Esophagus muscularis mucosa (tissue), 4 donors: ENCODE data around the gene PLET1. TPM values are rescaled to one million over a fixed set of nuclear protein-coding genes. Genes with fewer than 3 reads are reported as not detected.

Experiments
- DNase-seq: peaks from one replicate; pipeline ENCODE4 v3.0.0-alpha.2; 2017; ENCODE audit errors: extremely low spot score
- H3K27ac ChIP-seq, 4 donors: fragments of 200-600 bp; sonication (generic); replicated peaks in 1 of 4; 1 replicate in 3 of 4; 2 replicates in 1 of 4; pipeline ENCODE4 v1.5.1; 2016 to 2019; ENCODE audit warnings: mild to moderate bottlenecking in 1 of 4
- H3K27me3 ChIP-seq, 4 donors: fragments of 200-600 bp; sonication (generic); one replicate each; pipeline versions ENCODE4 v1.5.1 to v1.6.0; 2016 to 2019
- H3K36me3 ChIP-seq, 4 donors: fragments of 200-600 bp; sonication (generic); one replicate each; pipeline ENCODE4 v1.5.1; 2016 to 2019
- H3K4me1 ChIP-seq, 4 donors: fragments of 200-600 bp; sonication (generic); one replicate each; pipeline ENCODE4 v1.5.1; 2016 to 2019
- H3K4me3 ChIP-seq, 4 donors: fragments of 200-600 bp; sonication (generic); 1 replicate in 2 of 4; 2 replicates in 2 of 4; pipeline ENCODE4 v1.5.1; 2016 to 2019; ENCODE audit warnings: mild to moderate bottlenecking in 4 of 4, moderate library complexity in 1 of 4
- H3K9me3 ChIP-seq, 4 donors: fragments of 200-600 bp; sonication (generic); 1 replicate in 3 of 4; 2 replicates in 1 of 4; pipeline ENCODE4 v1.5.1; 2016 to 2019
- EP300 ChIP-seq: sonication (generic); formaldehyde crosslinking; IDR thresholded peaks from one replicate; pipeline ENCODE4 v1.6.1; 2017; ENCODE audit warnings: antibody characterized with exemption
- POLR2A ChIP-seq: fragments of 450-650 bp; IDR thresholded peaks from one replicate; pipeline ENCODE4 v1.6.1; 2017; ENCODE audit warnings: antibody characterized with exemption, moderate library complexity, mild to moderate bottlenecking, low read depth
- POLR2AphosphoS5 ChIP-seq, 2 donors: sonication (generic); formaldehyde crosslinking; IDR thresholded peaks; one replicate each; pipeline ENCODE4 v1.6.1; 2017; ENCODE audit warnings: antibody characterized with exemption in 2 of 2
- WGBS: methylation state at CpG from one replicate; pipeline ENCODE4 v1.1.5; 2018; 5-methylcytosine and 5-hydroxymethylcytosine counted together
- intact Hi-C: fragments of 100-400 bp; cut with DNase I; formaldehyde crosslinking; loops from one replicate; pipeline ENCODE4 v1.15.1; 2023
- total RNA-seq, 4 donors: library from RNA; depleted of rRNA; stranded (reverse); fragments of >200 nt; gene quantifications; one replicate each; pipeline versions ENCODE4 v1.1.0 to v1.2.1, GENCODE V29; 2016
- TF ChIP-seq, protein P1 (sequence below), 3 experiments: fragments of 200-600 bp in 2 of 3; fragments of 450-650 bp in 1 of 3; sonication (generic) in 2 of 3; IDR thresholded peaks; one replicate each; pipeline ENCODE4 v1.5.1; 2017 to 2019; ENCODE audit warnings: antibody characterized with exemption in 3 of 3, mild to moderate bottlenecking in 2 of 3, moderate library complexity in 1 of 3

PLET1 gene
- total RNA-seq, 4 donors from 2014 or later: not detected

DNA sequence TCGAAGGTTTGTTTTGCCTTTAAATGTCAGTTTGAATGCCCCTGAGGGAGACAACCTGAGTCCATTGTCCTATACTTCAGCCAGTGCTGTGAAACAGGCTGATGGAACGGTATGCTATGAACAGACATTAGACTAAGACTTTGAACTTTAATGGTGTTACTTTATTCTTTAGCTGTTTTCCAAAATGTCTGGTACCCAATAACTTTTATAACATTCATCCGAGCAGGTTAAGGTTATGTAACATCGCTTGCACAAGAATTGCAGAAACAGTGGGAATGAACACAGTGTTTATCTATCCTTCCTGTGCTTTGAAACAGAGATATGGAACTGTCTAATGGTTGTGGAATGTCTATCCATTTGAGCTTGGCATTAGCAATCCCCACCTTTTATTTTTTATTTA is 46.9 kb downstream of the PLET1 start:
- H3K4me3 ChIP-seq: no peak overlapping the region
- intact Hi-C loops: loop anchor here (10.0 kb wide), 1 partner anchor 1081 kb away; no protein-coding TSS in a partner anchor
- no peak overlapping the region for H3K27ac ChIP-seq
- H3K36me3 ChIP-seq: peaks cover 0 to 25% (median 4%) of the 10 kb centered on the region in 4 donors
- TF ChIP-seq POLR2A: no peak
- TF ChIP-seq POLR2AphosphoS5 (IDR thresholded peaks at IDR 0.05): no peak
- TF ChIP-seq, protein P1, sequence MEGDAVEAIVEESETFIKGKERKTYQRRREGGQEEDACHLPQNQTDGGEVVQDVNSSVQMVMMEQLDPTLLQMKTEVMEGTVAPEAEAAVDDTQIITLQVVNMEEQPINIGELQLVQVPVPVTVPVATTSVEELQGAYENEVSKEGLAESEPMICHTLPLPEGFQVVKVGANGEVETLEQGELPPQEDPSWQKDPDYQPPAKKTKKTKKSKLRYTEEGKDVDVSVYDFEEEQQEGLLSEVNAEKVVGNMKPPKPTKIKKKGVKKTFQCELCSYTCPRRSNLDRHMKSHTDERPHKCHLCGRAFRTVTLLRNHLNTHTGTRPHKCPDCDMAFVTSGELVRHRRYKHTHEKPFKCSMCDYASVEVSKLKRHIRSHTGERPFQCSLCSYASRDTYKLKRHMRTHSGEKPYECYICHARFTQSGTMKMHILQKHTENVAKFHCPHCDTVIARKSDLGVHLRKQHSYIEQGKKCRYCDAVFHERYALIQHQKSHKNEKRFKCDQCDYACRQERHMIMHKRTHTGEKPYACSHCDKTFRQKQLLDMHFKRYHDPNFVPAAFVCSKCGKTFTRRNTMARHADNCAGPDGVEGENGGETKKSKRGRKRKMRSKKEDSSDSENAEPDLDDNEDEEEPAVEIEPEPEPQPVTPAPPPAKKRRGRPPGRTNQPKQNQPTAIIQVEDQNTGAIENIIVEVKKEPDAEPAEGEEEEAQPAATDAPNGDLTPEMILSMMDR (IDR thresholded peaks at IDR 0.05): no peak
- TF ChIP-seq EP300: no peak
- DNase-seq: no peak
- H3K4me1 ChIP-seq: no peaks in the 10 kb centered on the region
- H3K27me3 ChIP-seq: no peaks in the 10 kb centered on the region
- WGBS: 90% methylated on average over 4 of the region's 4 CpGs
- no peaks in the 10 kb centered on the region for H3K9me3 ChIP-seq

GRCh38 chr11:112212710-112213109 is 48.0 kb downstream of the PLET1 start:
- Histone ChIP-seq H3K36me3 (peaks cover 0 to 17% (median under 1%) of the 10 kb centered on the region in 4 donors), H3K4me3 (no peak overlapping the region), H3K9me3 (no peaks in the 10 kb centered on the region), H3K4me1 (no peaks in the 10 kb centered on the region), H3K27me3 (no peaks in the 10 kb centered on the region), H3K27ac (no peak overlapping the region)
- DNase-seq: no peak
- intact Hi-C loops: loop anchor here (10.0 kb wide), 1 partner anchor 1082 kb away; no protein-coding TSS in a partner anchor
- TF ChIP-seq, protein P1 (IDR thresholded peaks at IDR 0.05): no peak
- TF ChIP-seq POLR2AphosphoS5 (IDR thresholded peaks at IDR 0.05) (no peak), EP300 (no peak), POLR2A (no peak)

DNA sequence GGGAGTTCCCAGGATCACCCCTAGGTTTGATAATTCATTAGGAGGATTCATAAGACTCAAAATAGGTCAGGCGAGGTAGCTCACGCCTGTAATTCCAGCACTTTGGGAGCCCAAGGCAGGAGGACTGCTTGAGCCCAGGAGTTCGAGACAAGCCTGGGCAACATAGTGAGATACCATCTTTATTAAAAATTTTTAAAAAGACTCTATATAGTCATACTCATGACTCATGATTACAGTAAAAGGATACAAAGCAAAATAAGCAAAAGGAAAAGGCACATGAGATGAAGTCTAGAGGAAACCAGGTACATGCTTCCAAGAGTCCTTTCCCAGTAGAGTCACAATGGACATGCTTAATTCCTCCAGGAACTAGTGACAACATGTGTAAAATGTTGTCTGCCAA is 48.4 kb downstream of the PLET1 start:
- Histone ChIP-seq H3K4me1 (no peaks in the 10 kb centered on the region), H3K27me3 (no peaks in the 10 kb centered on the region), H3K9me3 (no peaks in the 10 kb centered on the region), H3K36me3 (peaks cover 0 to 13% (median 0%) of the 10 kb centered on the region in 4 donors), H3K27ac (no peak overlapping the region), H3K4me3 (no peak overlapping the region)
- intact Hi-C loops: loop anchor here (10.0 kb wide), 1 partner anchor 1083 kb away; no protein-coding TSS in a partner anchor
- TF ChIP-seq, protein P1 (IDR thresholded peaks at IDR 0.05): no peak
- TF ChIP-seq POLR2AphosphoS5 (IDR thresholded peaks at IDR 0.05) (no peak), POLR2A (no peak), EP300 (no peak)
- 93% methylated on average over 3 of the region's 3 CpGs for whole genome bisulfite sequencing
- DNase-seq: no peak

DNA sequence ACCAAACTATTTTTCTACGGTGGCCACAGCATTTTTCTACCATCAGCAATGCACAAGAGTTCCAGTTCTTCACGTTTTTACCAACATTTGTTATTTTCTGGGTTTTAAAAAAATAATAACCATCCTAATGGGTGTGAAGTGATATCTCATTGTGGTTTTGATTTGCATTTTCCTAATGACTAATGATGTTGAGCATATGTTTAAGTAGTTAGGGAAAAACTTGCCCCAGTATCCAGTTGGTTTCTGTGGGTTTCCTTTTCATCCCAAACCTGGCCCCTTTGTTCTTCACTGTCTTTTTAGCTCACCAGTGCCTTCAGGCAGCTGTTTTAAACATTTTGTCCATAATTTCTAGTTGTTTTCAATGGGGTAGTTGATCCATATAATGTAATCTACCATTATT is 49.1 kb downstream of the PLET1 start:
- TF ChIP-seq POLR2AphosphoS5 (IDR thresholded peaks at IDR 0.05) (no peak), EP300 (no peak), POLR2A (no peak)
- TF ChIP-seq, protein P1 (IDR thresholded peaks at IDR 0.05): no peak

DNA sequence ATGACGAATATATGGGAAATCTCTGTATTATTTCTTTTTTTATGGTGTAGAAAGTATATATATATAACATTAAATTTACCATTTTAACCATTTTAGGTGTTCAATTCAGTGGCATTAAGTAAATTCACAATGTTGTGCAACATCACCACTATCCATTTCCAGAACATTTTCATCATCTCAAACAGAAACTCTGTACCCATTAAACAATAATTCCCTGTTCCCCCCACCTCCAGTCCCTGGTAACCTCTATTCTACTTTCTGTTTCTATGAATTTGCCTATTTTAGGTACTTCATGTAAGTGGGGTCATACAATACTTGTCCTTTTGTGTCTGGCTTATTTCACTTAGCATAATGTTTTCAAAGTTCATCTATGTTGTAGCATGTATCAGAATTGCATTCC is 49.8 kb downstream of the PLET1 start:
- TF ChIP-seq POLR2A (no peak), POLR2AphosphoS5 (IDR thresholded peaks at IDR 0.05) (no peak)
- TF ChIP-seq, protein P1 (IDR thresholded peaks at IDR 0.05): no peak
- no peak overlapping the region for H3K27ac ChIP-seq
- no peaks in the 10 kb centered on the region for H3K9me3 ChIP-seq
- 94% methylated on average over 1 of the region's 1 CpG for WGBS
- peaks cover 0 to 8% (median 2%) of the 10 kb centered on the region in 4 donors for H3K36me3 ChIP-seq
- intact Hi-C loops: loop anchor here (10.0 kb wide), 1 partner anchor 1084 kb away; no protein-coding TSS in a partner anchor
- H3K27me3 ChIP-seq: no peaks in the 10 kb centered on the region
- H3K4me1 ChIP-seq: no peaks in the 10 kb centered on the region
- H3K4me3 ChIP-seq: no peak overlapping the region
- DNase-seq: no peak

More for the DNA sequence above, 49.1 kb downstream of the PLET1 start:
- H3K4me1 ChIP-seq: no peaks in the 10 kb centered on the region
- H3K4me3 ChIP-seq: no peak overlapping the region
- H3K27ac ChIP-seq: no peak overlapping the region
- no peak for DNase-seq
- WGBS: 55% methylated on average over 2 of the region's 2 CpGs
- peaks cover 0 to 5% (median 0%) of the 10 kb centered on the region in 4 donors for H3K36me3 ChIP-seq
- no peaks in the 10 kb centered on the region for H3K27me3 ChIP-seq
- no peaks in the 10 kb centered on the region for H3K9me3 ChIP-seq
- intact Hi-C loops: loop anchor here (10.0 kb wide), 1 partner anchor 1083 kb away; no protein-coding TSS in a partner anchor
